WERI-Rb-1 (cell line): ENCODE results near the gene SUFU.
"Not testable (repeated sequence)": the region's sequence is repeated elsewhere in the genome, so short reads cannot be mapped to it uniquely, and the experiment has no call there.

ENCODE experiments used
- DNase-seq: peaks from one replicate; pipeline ENCODE4 v3.0.0-alpha.2; 2020
- H3K27ac ChIP-seq: fragments of 250-450 bp; sonication (Bioruptor Pico); 2 replicates; pipeline ENCODE4 v1.5.1; 2020; ENCODE audit warnings: mild to moderate bottlenecking, moderate library complexity
- H3K27me3 ChIP-seq: fragments of 250-450 bp; sonication (Bioruptor Pico); 2 replicates; pipeline ENCODE4 v1.5.1; 2021; ENCODE audit warnings: mild to moderate bottlenecking, low read depth, moderate library complexity; ENCODE audit not compliant: insufficient read depth, severe bottlenecking
- H3K36me3 ChIP-seq: fragments of 250-450 bp; sonication (Bioruptor Pico); 2 replicates; pipeline ENCODE4 v1.5.1; 2020; ENCODE audit warnings: mild to moderate bottlenecking, moderate library complexity
- H3K4me3 ChIP-seq: 2 replicates; pipeline ENCODE4 v1.5.1; 2011; ENCODE audit warnings: low read depth, mild to moderate bottlenecking, control low read depth, low read length
- H3K9me3 ChIP-seq: fragments of 250-450 bp; sonication (Bioruptor Pico); 2 replicates; pipeline ENCODE4 v1.5.1; 2021; ENCODE audit warnings: mild to moderate bottlenecking, moderate library complexity; ENCODE audit not compliant: severe bottlenecking
- CTCF ChIP-seq: IDR thresholded peaks from 2 replicates; pipeline ENCODE4 v1.5.1; 2011; ENCODE audit warnings: low read depth, mild to moderate bottlenecking, control low read depth, inconsistent platforms, low read length

SUFU gene

GRCh38 chr10:102523250-102524029 lies 19.7 kb downstream of the SUFU start:
- Histone ChIP-seq H3K27me3 (no peaks in the 10 kb centered on the region), H3K36me3 (peaks cover 4% of the 10 kb centered on the region), H3K4me3 (no peak overlapping the region), H3K27ac (no peak overlapping the region), H3K9me3 (no peaks in the 10 kb centered on the region)
- no peak for TF ChIP-seq CTCF
- DNase-seq, result no peak

DNA sequence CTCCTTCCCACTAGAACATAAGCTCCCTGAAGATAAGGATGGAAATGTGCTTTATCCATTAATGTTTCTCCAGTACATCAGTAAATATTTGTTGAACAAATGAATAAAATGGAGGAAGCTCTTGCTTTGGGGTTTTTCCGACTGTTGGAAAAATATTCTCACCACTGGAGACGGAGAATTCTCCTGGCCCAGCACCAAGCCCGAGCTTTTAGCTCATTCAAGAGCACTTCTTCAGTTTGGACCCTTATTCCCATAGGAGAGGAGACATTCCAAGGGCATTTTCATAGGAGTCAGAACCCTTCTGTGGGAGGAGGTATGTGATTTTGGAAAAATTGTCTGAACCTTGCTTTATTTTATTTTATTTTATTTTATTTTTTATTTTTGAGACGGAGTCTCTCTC lies 21.0 kb downstream of the SUFU start:
- no peak for TF ChIP-seq CTCF
- peaks cover 4% of the 10 kb centered on the region for H3K36me3 ChIP-seq
- H3K9me3 ChIP-seq, result no peaks in the 10 kb centered on the region

GRCh38 chr10:102527546-102527945 lies 23.8 kb downstream of the SUFU start:
- Histone ChIP-seq H3K27ac (no peak overlapping the region), H3K4me3 (no peak overlapping the region), H3K9me3 (no peaks in the 10 kb centered on the region), H3K36me3 (peaks cover 2% of the 10 kb centered on the region), H3K27me3 (no peaks in the 10 kb centered on the region)
- no peak for DNase-seq
- TF ChIP-seq CTCF, result no peak

More for the DNA sequence above, 21.0 kb downstream of the SUFU start:
- no peak for DNase-seq
- H3K4me3 ChIP-seq, result no peak overlapping the region
- no peak overlapping the region for H3K27ac ChIP-seq
- no peaks in the 10 kb centered on the region for H3K27me3 ChIP-seq

GRCh38 chr10:102534333-102534732 lies 30.6 kb downstream of the SUFU start:
- no peak overlapping the region for H3K27ac ChIP-seq
- H3K36me3 ChIP-seq, result no peaks in the 10 kb centered on the region
- no peaks in the 10 kb centered on the region for H3K27me3 ChIP-seq
- TF ChIP-seq CTCF, result no peak
- H3K4me3 ChIP-seq, result no peak overlapping the region
- H3K9me3 ChIP-seq, result no peaks in the 10 kb centered on the region
- no peak for DNase-seq

GRCh38 chr10:102534966-102535365 lies 31.2 kb downstream of the SUFU start:
- not testable (repeated sequence) for H3K27ac ChIP-seq, H3K36me3 ChIP-seq, H3K9me3 ChIP-seq, H3K4me3 ChIP-seq, DNase-seq, H3K27me3 ChIP-seq

GRCh38 chr10:102535481-102536147 lies 31.8 kb downstream of the SUFU start:
- H3K27ac ChIP-seq, result no peak overlapping the region
- no peaks in the 10 kb centered on the region for H3K9me3 ChIP-seq
- H3K36me3 ChIP-seq, result no peaks in the 10 kb centered on the region
- TF ChIP-seq CTCF, result no peak
- DNase-seq, result no peak
- no peaks in the 10 kb centered on the region for H3K27me3 ChIP-seq
- H3K4me3 ChIP-seq, result no peak overlapping the region
